BE2C (cell line): ENCODE results near the gene MAN2A1.

Source experiments
- DNase-seq: peaks from one replicate; pipeline ENCODE4 v3.0.0-alpha.2; 2020
- H3K27me3 ChIP-seq: fragments of 250-450 bp; sonication (Bioruptor Pico); 2 replicates; pipeline ENCODE4 v1.5.1; 2020; ENCODE audit warnings: mild to moderate bottlenecking
- H3K36me3 ChIP-seq: fragments of 250-450 bp; sonication (Bioruptor Pico); 2 replicates; pipeline ENCODE4 v1.5.1; 2020; ENCODE audit warnings: mild to moderate bottlenecking
- H3K4me1 ChIP-seq: fragments of 250-450 bp; sonication (Bioruptor Pico); 2 replicates; pipeline ENCODE4 v1.5.1; 2020
- H3K4me3 ChIP-seq: 2 replicates; pipeline ENCODE4 v1.5.1; 2011; ENCODE audit warnings: low read depth, low read length
- H3K9me3 ChIP-seq: fragments of 250-450 bp; sonication (Bioruptor Pico); 2 replicates; pipeline ENCODE4 v1.5.1; 2020
- CTCF ChIP-seq: IDR thresholded peaks from 2 replicates; pipeline ENCODE4 v1.5.1; 2012; ENCODE audit warnings: mild to moderate bottlenecking, low read depth, low read length

MAN2A1 gene

GRCh38 chr5:109838157-109838556 is 148.4 kb downstream of the MAN2A1 start:
- no peak for TF ChIP-seq CTCF
- Histone ChIP-seq H3K27me3 (no peaks in the 10 kb centered on the region), H3K9me3 (no peaks in the 10 kb centered on the region), H3K36me3 (no peaks in the 10 kb centered on the region), H3K4me1 (no peaks in the 10 kb centered on the region), H3K4me3 (no peak overlapping the region)
- no peak for DNase-seq

GRCh38 chr5:109844148-109844547 is 154.4 kb downstream of the MAN2A1 start:
- H3K4me3 ChIP-seq, result no peak overlapping the region
- DNase-seq, result no peak
- H3K27me3 ChIP-seq, result no peaks in the 10 kb centered on the region
- H3K9me3 ChIP-seq, result no peaks in the 10 kb centered on the region
- H3K4me1 ChIP-seq, result no peaks in the 10 kb centered on the region; the same call in 1 of the 2 replicates
- H3K36me3 ChIP-seq, result no peaks in the 10 kb centered on the region
- peak; percentile 48 for TF ChIP-seq CTCF

- no peaks in the 10 kb centered on the region for H3K36me3 ChIP-seq
- no peak for TF ChIP-seq CTCF
These were observed 155.0 kb downstream of the MAN2A1 start for GRCh38 chr5:109844695-109845094.

GRCh38 chr5:109848130-109848529 is 158.4 kb downstream of the MAN2A1 start:
- Histone ChIP-seq H3K4me1 (no peaks in the 10 kb centered on the region; the same call in 1 of the 2 replicates), H3K4me3 (no peak overlapping the region), H3K36me3 (no peaks in the 10 kb centered on the region), H3K27me3 (no peaks in the 10 kb centered on the region), H3K9me3 (no peaks in the 10 kb centered on the region)
- no peak for TF ChIP-seq CTCF
- no peak for DNase-seq

More at GRCh38 chr5:109844695-109845094, 155.0 kb downstream of the MAN2A1 start:
- no peaks in the 10 kb centered on the region; the same call in 1 of the 2 replicates for H3K4me1 ChIP-seq
- H3K9me3 ChIP-seq, result no peaks in the 10 kb centered on the region
- DNase-seq, result no peak
- no peak overlapping the region for H3K4me3 ChIP-seq
- no peaks in the 10 kb centered on the region for H3K27me3 ChIP-seq

- Histone ChIP-seq H3K36me3 (no peaks in the 10 kb centered on the region), H3K9me3 (no peaks in the 10 kb centered on the region), H3K27me3 (no peaks in the 10 kb centered on the region), H3K4me1 (no peaks in the 10 kb centered on the region), H3K4me3 (no peak overlapping the region)
- DNase-seq, result no peak
- TF ChIP-seq CTCF, result no peak
These were observed 159.9 kb downstream of the MAN2A1 start for GRCh38 chr5:109849478-109850088.

GRCh38 chr5:109852371-109853155 is 162.8 kb downstream of the MAN2A1 start:
- Histone ChIP-seq H3K27me3 (no peaks in the 10 kb centered on the region), H3K4me3 (no peak overlapping the region), H3K9me3 (no peaks in the 10 kb centered on the region), H3K4me1 (no peaks in the 10 kb centered on the region), H3K36me3 (no peaks in the 10 kb centered on the region; the same call in 1 of the 2 replicates)
- no peak for TF ChIP-seq CTCF
- no peak for DNase-seq
